Neural cell (in vitro differentiated cells): Measurements from ENCODE around the gene METAP1. TPM values are rescaled to one million over a fixed set of nuclear protein-coding genes. Genes with fewer than 3 reads are reported as not detected.

Source experiments
- H2AFZ ChIP-seq: fragments of 200-600, 300-800 bp; sonication (generic), shearing (Covaris generic); 2 replicates; pipeline ENCODE4 v1.6.0; 2014; ENCODE audit warnings: low read depth, mild to moderate bottlenecking, antibody characterized with exemption, low read length, moderate library complexity
- H3F3A ChIP-seq: fragments of 200-600 bp; shearing (Covaris generic); 2 replicates; pipeline ENCODE4 v1.6.1; 2016; ENCODE audit warnings: mild to moderate bottlenecking, moderate library complexity, mixed read lengths, antibody characterized with exemption, low read length; ENCODE audit not compliant: insufficient read depth, poor library complexity, severe bottlenecking
- H3K27ac ChIP-seq: fragments of 200-600, 300-800 bp; sonication (generic), shearing (Covaris generic); 2 replicates; pipeline ENCODE4 v1.5.1; 2014; ENCODE audit warnings: mild to moderate bottlenecking, low read length, moderate library complexity
- H3K27me3 ChIP-seq: fragments of 300-800, 200-600 bp; sonication (generic), shearing (Covaris generic); 2 replicates; pipeline ENCODE4 v1.6.0; 2014; ENCODE audit warnings: mild to moderate bottlenecking, low read depth, low read length, moderate library complexity; ENCODE audit not compliant: insufficient read depth
- H3K36me3 ChIP-seq: fragments of 300-800, 200-600 bp; sonication (generic), shearing (Covaris generic); 2 replicates; pipeline ENCODE4 v1.5.1; 2014; ENCODE audit warnings: mild to moderate bottlenecking, antibody characterized with exemption, low read length, moderate library complexity; ENCODE audit not compliant: insufficient read depth
- H3K4me2 ChIP-seq: fragments of 300-800, 200-600 bp; sonication (generic), shearing (Covaris generic); 2 replicates; pipeline ENCODE4 v1.6.0; 2014; ENCODE audit warnings: mild to moderate bottlenecking, low read length
- H3K4me3 ChIP-seq: fragments of 300-800, 200-600 bp; sonication (generic), shearing (Covaris generic); 2 replicates; pipeline ENCODE4 v1.5.1; 2014; ENCODE audit warnings: mild to moderate bottlenecking, low read length, moderate library complexity
- H3K79me2 ChIP-seq: fragments of 200-600 bp; shearing (Covaris generic); replicated peaks from 2 replicates; pipeline ENCODE4 v1.6.0; 2014; ENCODE audit warnings: mild to moderate bottlenecking, low read length, moderate library complexity; ENCODE audit not compliant: insufficient read depth
- H3K9ac ChIP-seq: fragments of 300-800, 200-600 bp; sonication (generic), shearing (Covaris generic); 2 replicates; pipeline ENCODE4 v1.6.1; 2016; ENCODE audit warnings: mild to moderate bottlenecking, low read length, mixed read lengths
- H3K9me2 ChIP-seq: fragments of 200-600 bp; shearing (Covaris generic); 2 replicates; pipeline ENCODE4 v1.6.1; 2016; ENCODE audit warnings: mild to moderate bottlenecking, low read length, mixed read lengths; ENCODE audit not compliant: insufficient read depth
- H3K9me3 ChIP-seq: fragments of 200-600, 300-800 bp; sonication (generic), shearing (Covaris generic); 2 replicates; pipeline ENCODE4 v1.6.1; 2016; ENCODE audit warnings: mild to moderate bottlenecking, mixed run types, low read length, moderate library complexity, mixed read lengths
- H4K20me1 ChIP-seq: fragments of 200-600 bp; shearing (Covaris generic); 2 replicates; pipeline ENCODE4 v1.6.1; 2016; ENCODE audit warnings: mild to moderate bottlenecking, mixed run types; ENCODE audit not compliant: insufficient read depth
- CTCF ChIP-seq: fragments of 450-650 bp; IDR thresholded peaks from 2 replicates; pipeline ENCODE4 v1.5.1; 2014; ENCODE audit warnings: antibody characterized with exemption, mild to moderate bottlenecking, moderate library complexity; ENCODE audit not compliant: poor library complexity, severe bottlenecking
- EP300 ChIP-seq: fragments of 450-650 bp; conservative IDR thresholded peaks from 2 replicates; pipeline ENCODE4 v1.6.1; 2014; ENCODE audit warnings: antibody characterized with exemption, mild to moderate bottlenecking, moderate library complexity; ENCODE audit not compliant: poor library complexity, severe bottlenecking
- EZH2 ChIP-seq: fragments of 200-600, 300-800 bp; shearing (Covaris generic), sonication (generic); IDR thresholded peaks from 2 replicates; pipeline ENCODE4 v1.6.1; 2014; ENCODE audit warnings: antibody characterized with exemption, low read length, borderline replicate concordance, mild to moderate bottlenecking; ENCODE audit not compliant: insufficient read depth, poor library complexity, severe bottlenecking
- MXI1 ChIP-seq: fragments of 450-650 bp; conservative IDR thresholded peaks from 2 replicates; pipeline ENCODE4 v1.6.1; 2014; ENCODE audit warnings: antibody characterized with exemption, mild to moderate bottlenecking; ENCODE audit not compliant: poor library complexity, severe bottlenecking
- POLR2AphosphoS5 ChIP-seq: IDR thresholded peaks from 2 replicates; pipeline ENCODE4 v1.6.1; 2012
- RAD21 ChIP-seq: fragments of 450-650 bp; conservative IDR thresholded peaks from 2 replicates; pipeline ENCODE4 v1.6.1; 2014; ENCODE audit warnings: antibody characterized with exemption, mild to moderate bottlenecking, moderate library complexity
- REST ChIP-seq: IDR thresholded peaks from 2 replicates; pipeline ENCODE4 v1.6.1; 2012; ENCODE audit warnings: borderline replicate concordance
- SMC3 ChIP-seq: fragments of 450-650 bp; conservative IDR thresholded peaks from 2 replicates; pipeline ENCODE4 v1.6.1; 2014; ENCODE audit warnings: antibody characterized with exemption, mild to moderate bottlenecking, moderate library complexity; ENCODE audit not compliant: poor library complexity
- TAF1 ChIP-seq: IDR thresholded peaks from 2 replicates; pipeline ENCODE4 v1.6.1; 2012; ENCODE audit warnings: low read depth
- polyA plus RNA-seq: library from polyadenylated mRNA; depleted of rRNA; stranded (reverse); fragments of >200 nt; gene quantifications from 2 replicates; pipeline ENCODE4 v1.2.3, GENCODE V29; 2014

The METAP1 gene
- polyA plus RNA-seq, 1 donor from 2014 or later, result 24.5 TPM

- Histone ChIP-seq H3K27me3 (no peaks in the 10 kb centered on the region), H3K79me2 (no peaks in the 10 kb centered on the region), H3K27ac (peak overlapping the region; percentile 37), H3K4me2 (peak overlapping the region; percentile 35), H3F3A (no peaks in the 10 kb centered on the region), H2AFZ (no peak overlapping the region), H3K9me2 (no peaks in the 10 kb centered on the region), H4K20me1 (no peaks in the 10 kb centered on the region), H3K36me3 (no peaks in the 10 kb centered on the region), H3K9me3 (no peaks in the 10 kb centered on the region), H3K9ac (no peak overlapping the region), H3K4me3 (no peak overlapping the region)
- TF ChIP-seq SMC3 (no peak), CTCF (no peak), EP300 (peak; percentile 93), POLR2AphosphoS5 (peak; percentile 40)
Observed at GRCh38 chr4:99029018-99029735, 33.7 kb downstream of the METAP1 start.

- Histone ChIP-seq H3K27me3 (no peaks in the 10 kb centered on the region), H3K36me3 (no peaks in the 10 kb centered on the region), H3K27ac (peak overlapping the region; percentile 37), H3K9me2 (no peaks in the 10 kb centered on the region), H2AFZ (no peak overlapping the region), H3K9ac (no peak overlapping the region), H3K4me3 (no peak overlapping the region), H3K79me2 (no peaks in the 10 kb centered on the region), H3K9me3 (no peaks in the 10 kb centered on the region), H3K4me2 (no peak overlapping the region), H3F3A (no peaks in the 10 kb centered on the region), H4K20me1 (no peaks in the 10 kb centered on the region)
- TF ChIP-seq EZH2 (no peak), RAD21 (no peak), EP300 (no peak), REST (no peak), SMC3 (no peak), MXI1 (no peak), POLR2AphosphoS5 (no peak), TAF1 (no peak), CTCF (no peak)
Observed at GRCh38 chr4:99029852-99030251, 34.3 kb downstream of the METAP1 start.
